ENCODE measurements around the gene SAFB. TPM values are rescaled to one million over a fixed set of nuclear protein-coding genes. Genes with fewer than 3 reads are reported as not detected.

The SAFB gene
- total RNA-seq = 10 to 100 TPM; 40.5 to 80.1 (median 59.2) TPM

DNA sequence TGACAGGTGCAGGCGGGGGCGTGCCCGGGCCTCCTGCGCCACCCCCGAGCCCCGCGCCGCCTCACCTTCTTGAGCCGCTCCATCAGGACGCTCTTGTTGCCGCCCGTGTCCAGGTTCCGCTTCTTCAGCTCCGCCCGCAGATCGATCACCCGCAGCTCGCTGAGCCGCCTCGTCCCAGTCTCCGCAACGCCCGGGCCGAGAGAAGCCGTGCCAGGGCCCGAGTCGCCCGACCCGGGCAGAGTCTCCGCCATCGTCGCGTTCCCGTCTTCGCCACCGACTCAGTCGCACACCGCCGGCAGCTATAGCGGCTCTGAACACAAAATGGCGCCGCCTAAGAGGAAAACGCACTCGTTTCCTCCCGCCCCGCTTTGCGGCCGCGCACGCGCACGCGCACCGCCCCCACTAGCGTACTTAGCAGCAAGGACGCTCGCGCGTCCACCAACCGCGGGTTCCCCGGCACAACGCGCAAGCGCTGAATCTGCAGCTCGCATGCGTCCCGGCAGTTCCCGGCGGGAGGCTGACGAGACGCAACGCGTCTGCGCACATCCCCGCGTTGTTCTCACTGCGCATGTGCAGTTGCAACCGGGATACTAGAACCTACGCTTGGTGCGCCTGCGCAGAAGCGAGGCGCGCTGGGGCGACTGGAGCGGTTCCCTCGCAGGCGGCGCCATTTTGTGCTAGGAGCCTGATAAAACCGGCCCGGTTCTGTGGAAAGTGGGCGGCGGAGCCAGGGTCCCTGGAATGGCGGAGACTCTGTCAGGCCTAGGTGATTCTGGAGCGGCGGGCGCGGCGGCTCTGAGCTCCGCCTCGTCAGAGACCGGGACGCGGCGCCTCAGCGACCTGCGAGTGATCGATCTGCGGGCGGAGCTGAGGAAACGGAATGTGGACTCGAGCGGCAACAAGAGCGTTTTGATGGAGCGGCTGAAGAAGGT, at the start of gene SAFB, which contains the start of gene SAFB2:
Gene SAFB, plus strand, starts transcription at position 619 of the 932 bp plus-strand sequence. Its CDS starts 123 bp downstream, at position 742.
Gene SAFB2, minus strand, starts transcription at position 312 of the 932 bp plus-strand sequence. Its CDS starts 61 bp downstream, at position 251.
- intact Hi-C loops (cut with DNase I) = loop anchor here (10.0 kb wide), 1 partner anchor 62 kb away; the partner anchor contains the start of genes HSD11B1L and MICOS13
- Histone ChIP-seq H3K36me3 (peaks cover 8 to 62% (median 21%) of the 10 kb centered on the region in 3 donors), H3K27me3 (no peaks in the 10 kb centered on the region), H3K4me1 (peaks cover 48 to 79% (median 55%) of the 10 kb centered on the region in 3 donors), H3K4me3 (peak within 1 kb of the TSS; percentile 78 to 100 (median 90)), H3K9me3 (no peaks in the 10 kb centered on the region), H3K27ac (peak within 1 kb of the TSS; percentile 95 to 99 (median 96))
- TF ChIP-seq, protein P1, sequence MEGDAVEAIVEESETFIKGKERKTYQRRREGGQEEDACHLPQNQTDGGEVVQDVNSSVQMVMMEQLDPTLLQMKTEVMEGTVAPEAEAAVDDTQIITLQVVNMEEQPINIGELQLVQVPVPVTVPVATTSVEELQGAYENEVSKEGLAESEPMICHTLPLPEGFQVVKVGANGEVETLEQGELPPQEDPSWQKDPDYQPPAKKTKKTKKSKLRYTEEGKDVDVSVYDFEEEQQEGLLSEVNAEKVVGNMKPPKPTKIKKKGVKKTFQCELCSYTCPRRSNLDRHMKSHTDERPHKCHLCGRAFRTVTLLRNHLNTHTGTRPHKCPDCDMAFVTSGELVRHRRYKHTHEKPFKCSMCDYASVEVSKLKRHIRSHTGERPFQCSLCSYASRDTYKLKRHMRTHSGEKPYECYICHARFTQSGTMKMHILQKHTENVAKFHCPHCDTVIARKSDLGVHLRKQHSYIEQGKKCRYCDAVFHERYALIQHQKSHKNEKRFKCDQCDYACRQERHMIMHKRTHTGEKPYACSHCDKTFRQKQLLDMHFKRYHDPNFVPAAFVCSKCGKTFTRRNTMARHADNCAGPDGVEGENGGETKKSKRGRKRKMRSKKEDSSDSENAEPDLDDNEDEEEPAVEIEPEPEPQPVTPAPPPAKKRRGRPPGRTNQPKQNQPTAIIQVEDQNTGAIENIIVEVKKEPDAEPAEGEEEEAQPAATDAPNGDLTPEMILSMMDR (IDR thresholded peaks at IDR 0.05) = peak in 1 of 6 experiments; percentile 18
- TF ChIP-seq POLR2A (IDR thresholded peaks at IDR 0.05) = peak in 3 of 4 donors; percentile 78 to 98 (median 79)
- DNase-seq = peak; percentile 95
- whole genome bisulfite sequencing, 2 donors = 0% methylated on average over 20 to 29 of the region's 116 CpGs

- Histone ChIP-seq H3K4me3 (no peak overlapping the region), H3K4me1 (peaks cover 3 to 27% (median 3%) of the 10 kb centered on the region in 3 donors), H3K36me3 (no peaks in the 10 kb centered on the region), H3K9me3 (no peaks in the 10 kb centered on the region), H3K27me3 (no peaks in the 10 kb centered on the region), H3K27ac (no peak overlapping the region)
- WGBS, 2 donors = 41 to 72% methylated on average over 6 of the region's 6 CpGs
- no peak for DNase-seq
- intact Hi-C loops (cut with DNase I) = no loop called here
- TF ChIP-seq POLR2A (IDR thresholded peaks at IDR 0.05) = no peak
- TF ChIP-seq, protein P1 (IDR thresholded peaks at IDR 0.05) = no peak
These were observed 47.3 kb upstream of the SAFB start for GRCh38 chr19:5575590-5575989.

DNA sequence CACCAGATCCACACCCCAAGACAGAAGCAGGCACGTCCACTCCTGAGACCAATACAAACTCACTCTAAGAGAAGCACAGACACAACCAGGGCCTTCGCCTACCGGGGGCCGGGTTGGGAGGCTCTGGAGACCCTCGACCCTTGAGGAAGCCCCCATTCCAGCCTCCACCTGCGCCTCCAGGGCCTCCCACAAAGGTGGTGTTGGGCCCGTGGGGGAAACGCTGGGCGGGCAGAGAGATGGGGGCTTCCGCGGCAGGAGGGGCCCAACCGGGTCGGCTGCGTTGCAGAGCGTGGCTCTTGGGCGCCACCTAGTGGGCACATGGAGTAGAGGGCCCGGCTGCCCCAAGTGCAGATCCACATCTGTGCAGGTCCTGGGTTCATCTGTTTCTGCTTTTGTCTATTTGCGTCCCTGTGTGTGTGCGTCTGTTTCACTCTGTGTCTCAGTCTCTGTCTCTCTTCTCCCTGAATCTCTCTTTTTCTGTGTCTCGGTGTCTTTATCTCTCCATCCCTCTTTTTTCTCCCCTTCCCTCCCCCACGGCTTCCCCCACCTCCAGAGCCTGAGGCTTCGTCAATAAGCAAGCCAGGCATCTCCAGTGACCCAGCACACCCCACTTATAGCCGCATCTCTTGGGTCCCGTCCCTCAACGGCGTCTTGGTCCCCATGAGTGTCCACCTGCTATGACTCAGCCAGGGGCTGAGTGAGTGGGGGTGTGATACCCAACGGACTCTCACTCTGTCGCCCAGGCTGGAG, 44.6 kb upstream of the SAFB start:
- DNase-seq = no peak
- WGBS, 2 donors = 15 to 23% methylated on average over 13 to 19 of the region's 28 CpGs
- H3K27me3 ChIP-seq = no peaks in the 10 kb centered on the region
- TF ChIP-seq, protein P1 (IDR thresholded peaks at IDR 0.05) = peak; percentile 94 to 100 (median 97)
- peak in 1 of 4 donors; percentile 4 for TF ChIP-seq POLR2A (IDR thresholded peaks at IDR 0.05)
- intact Hi-C loops (cut with DNase I) = no loop called here
- no peaks in the 10 kb centered on the region for H3K9me3 ChIP-seq
- peak overlapping the region in 3 of 4 donors; percentile 36 to 50 (median 41) for H3K4me3 ChIP-seq
- peaks cover 3 to 14% (median 3%) of the 10 kb centered on the region in 3 donors for H3K4me1 ChIP-seq
- peak overlapping the region; percentile 68 to 91 (median 80) for H3K27ac ChIP-seq
- peaks cover 0 to 21% (median 0%) of the 10 kb centered on the region in 3 donors for H3K36me3 ChIP-seq

DNA sequence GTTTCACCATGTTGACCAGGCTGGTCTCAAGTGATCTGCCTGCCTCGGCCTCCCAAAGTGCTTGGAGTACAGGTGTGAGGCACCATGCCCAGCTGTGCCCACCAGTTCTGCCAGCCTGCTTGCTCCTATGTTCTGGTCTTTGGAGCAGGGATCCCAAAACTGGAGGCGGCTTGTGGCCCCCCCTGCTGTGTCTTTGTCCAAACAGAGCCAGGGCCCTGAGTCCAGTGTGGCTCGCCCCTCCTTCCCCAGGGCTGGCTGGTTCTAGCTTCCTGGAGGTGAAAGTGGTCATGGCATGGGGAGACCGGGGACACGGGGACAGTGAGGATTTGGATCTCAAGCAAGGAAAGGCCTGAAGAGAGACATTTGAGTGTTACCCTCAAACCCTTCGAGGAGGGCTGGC, 43.6 kb upstream of the SAFB start:
- intact Hi-C loops (cut with DNase I) = no loop called here
- Histone ChIP-seq H3K4me1 (peaks cover 3 to 20% (median 3%) of the 10 kb centered on the region in 3 donors), H3K27ac (no peak overlapping the region), H3K9me3 (no peaks in the 10 kb centered on the region), H3K27me3 (no peaks in the 10 kb centered on the region), H3K4me3 (no peak overlapping the region), H3K36me3 (peaks cover 0 to 21% (median 0%) of the 10 kb centered on the region in 3 donors)
- no peak for TF ChIP-seq POLR2A (IDR thresholded peaks at IDR 0.05)
- TF ChIP-seq, protein P1 (IDR thresholded peaks at IDR 0.05) = no peak
- 71% methylated on average over 1 of the region's 6 CpGs; no CpG with 5 or more reads in 1 of the 2 donors for WGBS, 2 donors
- no peak for DNase-seq

Measured in esophagus squamous epithelium (tissue), 5 donors.